ENCODE measurements around the gene MST1R. TPM values are rescaled to one million over a fixed set of nuclear protein-coding genes. Genes with fewer than 3 reads are reported as not detected.
"Not testable (repeated sequence)": the region's sequence is repeated elsewhere in the genome, so short reads cannot be mapped to it uniquely, and the experiment has no call there.

Gene MST1R
- total and polyA plus RNA-seq, 2 experiments from 2014 or later: 2.2 to 3.4 TPM

- no peak overlapping the region for H3K27ac ChIP-seq
- no peak for DNase-seq (ENCODE audit: low read depth in 1 of 2, low spot score in 1 of 2)
- peaks cover 10% of the 10 kb centered on the region for H3K4me1 ChIP-seq (ENCODE audit: low read depth)
- H3K36me3 ChIP-seq: no peaks in the 10 kb centered on the region
- no peaks in the 10 kb centered on the region for H3K9me3 ChIP-seq (ENCODE audit: low read depth)
- TF ChIP-seq CTCF (IDR thresholded peaks at IDR 0.05; ENCODE audit: low read depth, low read length): no peak
- H3K27me3 ChIP-seq: peaks cover 18% of the 10 kb centered on the region
- no peak overlapping the region for H3K4me3 ChIP-seq
Measured at GRCh38 chr3:49908373-49909199, 4.9 kb upstream of the MST1R start.

DNA sequence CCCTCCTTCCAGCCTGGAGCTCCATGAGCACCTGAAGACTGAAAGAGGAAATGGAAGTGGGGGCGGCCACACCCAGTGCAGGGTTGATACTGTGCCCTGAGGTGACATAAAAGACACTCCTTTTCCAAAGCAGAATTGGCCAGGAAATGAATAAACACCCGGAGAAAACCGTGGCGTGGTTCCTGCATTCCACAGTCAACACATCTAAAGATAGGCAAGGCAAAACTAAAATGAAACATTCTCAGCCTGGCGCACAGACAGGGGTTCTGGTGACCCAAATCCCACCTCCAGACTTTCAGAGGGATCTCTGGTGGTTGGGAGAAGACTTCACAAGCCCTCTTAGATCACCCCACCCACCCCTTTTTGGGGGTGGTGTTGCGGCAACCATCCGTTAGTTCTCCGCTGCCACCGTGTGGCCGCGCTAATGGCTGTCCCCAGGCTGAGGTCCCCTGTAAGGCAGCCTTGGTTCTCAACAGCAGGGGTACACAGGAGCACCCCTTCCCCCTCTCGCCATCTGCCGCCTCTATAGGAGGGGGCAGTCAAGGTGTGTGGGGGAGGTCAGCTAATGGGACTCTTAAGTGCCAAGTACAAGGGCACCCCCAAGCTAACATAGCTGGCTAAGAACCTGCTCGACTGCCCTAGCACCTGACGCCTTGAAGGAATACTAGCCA is 2.5 kb upstream of the MST1R start:
- peaks cover 10% of the 10 kb centered on the region for H3K4me1 ChIP-seq (ENCODE audit: low read depth)
- H3K27me3 ChIP-seq: peaks cover 15% of the 10 kb centered on the region
- DNase-seq (ENCODE audit: low read depth in 1 of 2, low spot score in 1 of 2): peak; percentile 53 to 55
- H3K4me3 ChIP-seq: no peak overlapping the region
- no peak overlapping the region for H3K27ac ChIP-seq
- H3K36me3 ChIP-seq: no peaks in the 10 kb centered on the region
- H3K9me3 ChIP-seq (ENCODE audit: low read depth): no peaks in the 10 kb centered on the region
- TF ChIP-seq CTCF (IDR thresholded peaks at IDR 0.05; ENCODE audit: low read depth, low read length): peak; percentile 72

GRCh38 chr3:49904448-49904847 is 775 bp upstream of the MST1R start:
- peaks cover 10% of the 10 kb centered on the region for H3K4me1 ChIP-seq (ENCODE audit: low read depth)
- not testable (repeated sequence) for H3K36me3 ChIP-seq; DNase-seq (ENCODE audit: low read depth in 1 of 2, low spot score in 1 of 2); H3K4me3 ChIP-seq; H3K27me3 ChIP-seq; H3K9me3 ChIP-seq (ENCODE audit: low read depth); H3K27ac ChIP-seq

GRCh38 chr3:49902511-49903345 is 945 bp downstream of the MST1R start:
- Histone ChIP-seq H3K9me3 (ENCODE audit: low read depth) (no peaks in the 10 kb centered on the region), H3K36me3 (no peaks in the 10 kb centered on the region), H3K4me1 (ENCODE audit: low read depth) (peaks cover 4% of the 10 kb centered on the region), H3K27me3 (no peaks in the 10 kb centered on the region), H3K27ac (no peak overlapping the region), H3K4me3 (no peak overlapping the region)
- DNase-seq (ENCODE audit: low read depth in 1 of 2, low spot score in 1 of 2): no peak
- TF ChIP-seq CTCF (IDR thresholded peaks at IDR 0.05; ENCODE audit: low read depth, low read length): no peak

DNA sequence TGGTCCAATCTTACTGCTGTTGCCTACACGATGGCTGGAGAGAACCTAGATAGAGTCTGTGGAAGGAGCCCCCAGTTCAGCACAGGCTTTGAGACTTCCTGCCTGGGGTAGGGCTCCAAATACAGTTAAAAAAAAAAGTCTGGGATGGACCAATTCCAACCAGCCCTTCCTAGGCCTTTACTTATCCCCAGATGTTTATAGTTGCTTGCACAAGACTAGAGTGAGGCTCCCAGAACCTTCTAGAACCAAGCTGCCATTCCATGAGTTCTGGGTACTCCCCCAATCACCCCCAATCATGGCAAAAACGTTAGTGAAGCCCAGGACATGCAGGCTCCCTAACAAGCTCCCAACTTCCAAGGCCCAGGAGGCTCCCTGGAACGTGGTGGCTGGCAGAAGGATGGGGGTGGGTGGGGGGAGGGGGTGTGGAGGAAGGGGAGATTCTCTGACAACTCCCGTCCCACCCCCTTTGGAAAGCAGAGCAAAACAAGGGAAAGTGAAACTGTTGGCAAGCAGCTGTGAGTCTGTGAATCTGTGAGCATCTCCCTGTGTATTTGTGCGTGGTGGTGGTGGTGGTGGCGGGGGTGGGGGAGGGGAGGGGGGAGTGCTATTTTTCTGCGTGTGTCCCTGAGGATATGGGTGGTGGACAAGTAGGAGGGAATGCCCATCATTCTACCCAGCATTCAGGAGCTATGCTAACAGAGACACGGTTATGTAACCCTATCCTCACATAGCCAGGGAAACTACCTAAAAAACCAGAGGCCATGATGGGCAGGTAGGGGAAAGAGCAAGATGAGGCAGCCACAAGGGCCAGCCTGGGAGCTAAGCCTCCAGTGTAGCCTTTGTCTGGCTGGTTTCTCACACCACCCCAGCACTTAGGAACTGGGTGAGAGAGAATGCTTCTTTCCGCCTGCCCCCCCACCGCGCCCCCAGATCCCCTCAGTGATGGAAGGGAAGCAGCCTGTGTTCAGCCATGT is 2.0 kb downstream of the MST1R start:
- DNase-seq (ENCODE audit: low read depth in 1 of 2, low spot score in 1 of 2): no peak
- H3K27me3 ChIP-seq: no peaks in the 10 kb centered on the region
- no peak overlapping the region for H3K27ac ChIP-seq
- TF ChIP-seq CTCF (IDR thresholded peaks at IDR 0.05; ENCODE audit: low read depth, low read length): no peak
- no peaks in the 10 kb centered on the region for H3K36me3 ChIP-seq
- H3K4me3 ChIP-seq: no peak overlapping the region
- peaks cover 4% of the 10 kb centered on the region for H3K4me1 ChIP-seq (ENCODE audit: low read depth)
- no peaks in the 10 kb centered on the region for H3K9me3 ChIP-seq (ENCODE audit: low read depth)
